ENCODE measurements around the gene TRERF1. TPM values are rescaled to one million over a fixed set of nuclear protein-coding genes. Genes with fewer than 3 reads are reported as not detected.
A peak's percentile ranks its signal among the peaks of the same experiment; 100 is the strongest.

Gene TRERF1
- total RNA-seq, 1 donor from 2014 or later, result 8.3 TPM

GRCh38 chr6:42315259-42315990 is 136.3 kb downstream of the TRERF1 start:
- Histone ChIP-seq H3K9ac (no peak overlapping the region), H3K9me3 (ENCODE audit: low read depth) (no peaks in the 10 kb centered on the region), H3K4me1 (peaks cover 9% of the 10 kb centered on the region), H3K36me3 (no peaks in the 10 kb centered on the region), H3K79me2 (ENCODE audit: low read depth) (peaks cover 6% of the 10 kb centered on the region), H3K27me3 (no peaks in the 10 kb centered on the region), H3K4me3 (no peak overlapping the region), H2AFZ (replicated peaks) (no peak overlapping the region), H3K27ac (no peak overlapping the region), H3K4me2 (no peak overlapping the region), H3F3A (ENCODE audit: low read depth) (peaks cover 5% of the 10 kb centered on the region), H4K20me1 (ENCODE audit: low read depth) (peaks cover 18% of the 10 kb centered on the region)
- TF ChIP-seq EZH2phosphoT487 (IDR thresholded peaks at IDR 0.05) (no peak), EZH2 (IDR thresholded peaks at IDR 0.05) (no peak)
- Mint-ChIP-seq H3K9me3 (no peaks in the 10 kb centered on the region), H3K27me3 (ENCODE audit: insufficient read depth, low read depth) (peaks cover 5% of the 10 kb centered on the region), H3K4me1 (peaks cover 18% of the 10 kb centered on the region), H3K4me3 (no peak overlapping the region), H3K27ac (peak overlapping the region; percentile 71), H3K36me3 (peaks cover 3% of the 10 kb centered on the region)
- DNase-seq (ENCODE audit: low spot score), result no peak

- Histone ChIP-seq H3K27ac (no peak overlapping the region), H2AFZ (replicated peaks) (no peak overlapping the region), H3K79me2 (ENCODE audit: low read depth) (peaks cover 6% of the 10 kb centered on the region), H3F3A (ENCODE audit: low read depth) (peaks cover 5% of the 10 kb centered on the region), H3K4me3 (no peak overlapping the region), H3K27me3 (no peaks in the 10 kb centered on the region), H3K9me3 (ENCODE audit: low read depth) (no peaks in the 10 kb centered on the region), H3K9ac (no peak overlapping the region), H3K4me2 (no peak overlapping the region), H4K20me1 (ENCODE audit: low read depth) (peaks cover 18% of the 10 kb centered on the region), H3K4me1 (peaks cover 9% of the 10 kb centered on the region), H3K36me3 (no peaks in the 10 kb centered on the region)
- Mint-ChIP-seq H3K27ac (no peak overlapping the region), H3K4me3 (no peak overlapping the region), H3K4me1 (peaks cover 18% of the 10 kb centered on the region), H3K27me3 (ENCODE audit: insufficient read depth, low read depth) (peaks cover 5% of the 10 kb centered on the region), H3K9me3 (no peaks in the 10 kb centered on the region), H3K36me3 (peaks cover 3% of the 10 kb centered on the region)
- TF ChIP-seq EZH2phosphoT487 (IDR thresholded peaks at IDR 0.05) (no peak), EZH2 (IDR thresholded peaks at IDR 0.05) (no peak), CTCF (IDR thresholded peaks at IDR 0.05) (no peak)
- no peak for DNase-seq (ENCODE audit: low spot score)
These were observed 137.0 kb downstream of the TRERF1 start for GRCh38 chr6:42314571-42315258.

GRCh38 chr6:42313941-42314570 is 137.7 kb downstream of the TRERF1 start:
- H3K27ac Mint-ChIP-seq, result no peak overlapping the region
- H3K4me3 ChIP-seq, result no peak overlapping the region
- peaks cover 18% of the 10 kb centered on the region for H3K4me1 Mint-ChIP-seq
- no peak for DNase-seq (ENCODE audit: low spot score)
- no peaks in the 10 kb centered on the region for H3K9me3 ChIP-seq (ENCODE audit: low read depth)
- H2AFZ ChIP-seq (replicated peaks), result no peak overlapping the region
- no peak overlapping the region for H3K9ac ChIP-seq
- H3F3A ChIP-seq (ENCODE audit: low read depth), result peaks cover 10% of the 10 kb centered on the region
- no peaks in the 10 kb centered on the region for H3K27me3 ChIP-seq
- H3K4me2 ChIP-seq, result no peak overlapping the region
- H3K79me2 ChIP-seq (ENCODE audit: low read depth), result peaks cover 6% of the 10 kb centered on the region
- H3K4me1 ChIP-seq, result peaks cover 9% of the 10 kb centered on the region
- peaks cover 22% of the 10 kb centered on the region for H4K20me1 ChIP-seq (ENCODE audit: low read depth)
- H3K4me3 Mint-ChIP-seq, result no peak overlapping the region
- no peak for TF ChIP-seq EZH2phosphoT487 (IDR thresholded peaks at IDR 0.05)
- TF ChIP-seq EZH2 (IDR thresholded peaks at IDR 0.05), result no peak
- TF ChIP-seq CTCF (IDR thresholded peaks at IDR 0.05), result no peak
- no peaks in the 10 kb centered on the region for H3K36me3 ChIP-seq
- peaks cover 5% of the 10 kb centered on the region for H3K27me3 Mint-ChIP-seq (ENCODE audit: insufficient read depth, low read depth)
- H3K36me3 Mint-ChIP-seq, result peaks cover 3% of the 10 kb centered on the region
- no peaks in the 10 kb centered on the region for H3K9me3 Mint-ChIP-seq
- H3K27ac ChIP-seq, result no peak overlapping the region
